ENCODE results near the gene ST7. TPM values are rescaled to one million over a fixed set of nuclear protein-coding genes. Genes with fewer than 3 reads are reported as not detected.

The ST7 gene
- total and polyA plus RNA-seq, 8 donors: 7.5 to 49.0 (median 16.1) TPM

DNA sequence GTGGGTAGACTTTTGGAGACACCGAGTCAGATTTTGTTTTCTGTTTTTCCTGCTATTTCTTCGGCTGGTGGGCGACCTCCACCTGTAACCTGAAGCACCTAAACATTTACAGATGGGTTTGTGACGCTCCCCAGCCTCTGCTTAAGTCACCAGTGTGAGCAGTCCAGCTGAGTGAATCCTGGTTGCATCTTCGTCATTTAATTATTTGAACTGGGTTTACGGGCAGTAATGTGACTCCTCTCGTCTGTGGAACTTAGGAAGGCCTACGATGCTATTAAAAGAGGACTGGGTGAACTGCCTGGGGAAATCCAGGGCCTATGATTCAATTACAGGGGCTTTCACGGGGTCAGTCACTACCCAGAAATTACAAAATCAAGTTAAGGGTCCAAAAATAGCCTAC, 317.1 kb downstream of the ST7 start:
- Histone ChIP-seq H3K27me3 (peaks cover 0 to 8% (median 0%) of the 10 kb centered on the region in 3 donors), H3K4me1 (no peaks in the 10 kb centered on the region), H3K4me3 (no peak overlapping the region), H3K27ac (no peak overlapping the region), H3K36me3 (no peaks in the 10 kb centered on the region), H3K9me3 (peaks cover 0 to 7% (median 0%) of the 10 kb centered on the region in 4 donors)
- TF ChIP-seq, protein P1, sequence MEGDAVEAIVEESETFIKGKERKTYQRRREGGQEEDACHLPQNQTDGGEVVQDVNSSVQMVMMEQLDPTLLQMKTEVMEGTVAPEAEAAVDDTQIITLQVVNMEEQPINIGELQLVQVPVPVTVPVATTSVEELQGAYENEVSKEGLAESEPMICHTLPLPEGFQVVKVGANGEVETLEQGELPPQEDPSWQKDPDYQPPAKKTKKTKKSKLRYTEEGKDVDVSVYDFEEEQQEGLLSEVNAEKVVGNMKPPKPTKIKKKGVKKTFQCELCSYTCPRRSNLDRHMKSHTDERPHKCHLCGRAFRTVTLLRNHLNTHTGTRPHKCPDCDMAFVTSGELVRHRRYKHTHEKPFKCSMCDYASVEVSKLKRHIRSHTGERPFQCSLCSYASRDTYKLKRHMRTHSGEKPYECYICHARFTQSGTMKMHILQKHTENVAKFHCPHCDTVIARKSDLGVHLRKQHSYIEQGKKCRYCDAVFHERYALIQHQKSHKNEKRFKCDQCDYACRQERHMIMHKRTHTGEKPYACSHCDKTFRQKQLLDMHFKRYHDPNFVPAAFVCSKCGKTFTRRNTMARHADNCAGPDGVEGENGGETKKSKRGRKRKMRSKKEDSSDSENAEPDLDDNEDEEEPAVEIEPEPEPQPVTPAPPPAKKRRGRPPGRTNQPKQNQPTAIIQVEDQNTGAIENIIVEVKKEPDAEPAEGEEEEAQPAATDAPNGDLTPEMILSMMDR (IDR thresholded peaks at IDR 0.05): no peak
- TF ChIP-seq POLR2A (IDR thresholded peaks at IDR 0.05) (no peak), EP300 (IDR thresholded peaks at IDR 0.05) (no peak), POLR2AphosphoS5 (IDR thresholded peaks at IDR 0.05) (no peak)
- no peak for DNase-seq
- intact Hi-C loops (cut with DNase I; ENCODE audit: low total_unique reads): no loop called here
- WGBS, 5 donors: 69 to 79% (median 74%) methylated on average over 9 of the region's 9 CpGs

DNA sequence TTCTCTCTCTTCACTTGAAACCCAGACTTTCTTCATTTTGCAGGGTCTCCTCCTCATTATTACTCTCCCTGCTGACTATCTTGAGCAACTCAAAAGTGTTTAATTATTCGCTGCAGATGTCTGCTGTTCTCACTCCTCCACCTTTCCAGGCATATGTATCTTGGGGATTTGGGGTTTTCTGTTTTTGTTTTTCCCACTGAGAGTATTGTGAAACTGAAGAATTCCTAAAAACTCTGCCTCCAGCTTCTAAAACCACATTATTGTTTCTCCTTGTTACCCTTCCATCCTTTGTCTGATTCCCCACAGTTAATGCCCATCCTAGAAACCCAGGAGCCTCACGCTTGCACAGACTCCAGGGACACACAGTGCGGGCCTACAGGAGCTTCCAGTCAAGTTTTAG, 318.3 kb downstream of the ST7 start:
- Histone ChIP-seq H3K27me3 (peaks cover 0 to 8% (median 0%) of the 10 kb centered on the region in 3 donors), H3K9me3 (no peaks in the 10 kb centered on the region), H3K4me3 (no peak overlapping the region), H3K27ac (no peak overlapping the region), H3K36me3 (no peaks in the 10 kb centered on the region), H3K4me1 (no peaks in the 10 kb centered on the region)
- intact Hi-C loops (cut with DNase I; ENCODE audit: low total_unique reads): no loop called here
- no peak for DNase-seq
- 80 to 93% (median 89%) methylated on average over 3 of the region's 3 CpGs for WGBS, 5 donors
- TF ChIP-seq, protein P1 (IDR thresholded peaks at IDR 0.05): no peak
- TF ChIP-seq EP300 (IDR thresholded peaks at IDR 0.05) (no peak), POLR2A (IDR thresholded peaks at IDR 0.05) (no peak), POLR2AphosphoS5 (IDR thresholded peaks at IDR 0.05) (no peak)

DNA sequence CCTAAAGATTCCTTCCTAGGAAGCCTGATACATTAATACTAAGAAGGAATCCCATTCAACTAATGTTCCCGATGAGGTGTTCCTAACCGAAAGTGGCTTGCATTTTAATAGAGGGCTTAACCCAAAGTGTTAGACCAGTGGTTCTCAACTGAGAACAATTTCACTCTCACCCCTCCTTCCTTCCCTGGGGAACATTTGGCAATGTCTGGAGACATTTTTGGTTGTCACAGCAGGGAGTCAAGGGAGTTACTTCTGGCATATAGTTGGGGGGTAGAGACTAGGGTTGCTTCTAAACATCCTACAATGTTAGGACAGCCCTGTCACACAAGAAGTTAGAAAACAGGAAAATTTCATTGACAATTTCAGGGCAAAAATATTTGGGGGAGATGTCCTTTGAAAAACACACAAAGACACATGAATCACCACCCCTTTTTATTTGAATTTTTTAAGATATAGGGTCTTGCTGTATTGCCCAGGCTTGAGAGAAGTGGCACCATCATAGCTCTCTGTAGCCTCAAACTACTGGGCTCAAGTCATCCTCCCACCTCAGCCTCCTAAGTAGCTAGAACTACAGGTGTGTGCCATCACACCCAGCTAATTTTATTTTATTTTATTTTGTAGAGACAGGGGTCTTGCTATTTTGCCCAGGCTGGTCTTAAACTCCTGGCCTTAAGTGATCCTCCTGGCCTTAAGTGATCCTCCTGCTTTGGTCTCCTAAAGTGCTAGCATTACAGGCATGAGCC, 318.9 kb downstream of the ST7 start:
- no peak for DNase-seq
- TF ChIP-seq EP300 (IDR thresholded peaks at IDR 0.05): no peak
- Histone ChIP-seq H3K27me3 (peaks cover 0 to 8% (median 0%) of the 10 kb centered on the region in 3 donors), H3K4me1 (no peaks in the 10 kb centered on the region), H3K27ac (no peak overlapping the region), H3K4me3 (no peak overlapping the region), H3K9me3 (no peaks in the 10 kb centered on the region), H3K36me3 (no peaks in the 10 kb centered on the region)
- intact Hi-C loops (cut with DNase I; ENCODE audit: low total_unique reads): no loop called here
- WGBS, 5 donors: 89 to 96% (median 93%) methylated on average over 2 of the region's 2 CpGs

- H3K4me1 ChIP-seq: no peaks in the 10 kb centered on the region
- DNase-seq: no peak
- H3K4me3 ChIP-seq: no peak overlapping the region
- WGBS, 5 donors: 59 to 75% (median 60%) methylated on average over 2 of the region's 2 CpGs
- H3K27ac ChIP-seq: no peak overlapping the region
- intact Hi-C loops (cut with DNase I; ENCODE audit: low total_unique reads): no loop called here
- no peaks in the 10 kb centered on the region for H3K36me3 ChIP-seq
- TF ChIP-seq POLR2AphosphoS5 (IDR thresholded peaks at IDR 0.05): no peak
- TF ChIP-seq POLR2A (IDR thresholded peaks at IDR 0.05): no peak
- TF ChIP-seq, protein P1 (IDR thresholded peaks at IDR 0.05): no peak
- no peak for TF ChIP-seq EP300 (IDR thresholded peaks at IDR 0.05)
- no peaks in the 10 kb centered on the region for H3K9me3 ChIP-seq
- peaks cover 0 to 8% (median 0%) of the 10 kb centered on the region in 3 donors for H3K27me3 ChIP-seq
Observed at GRCh38 chr7:117273325-117273724, 320.0 kb downstream of the ST7 start.

DNA sequence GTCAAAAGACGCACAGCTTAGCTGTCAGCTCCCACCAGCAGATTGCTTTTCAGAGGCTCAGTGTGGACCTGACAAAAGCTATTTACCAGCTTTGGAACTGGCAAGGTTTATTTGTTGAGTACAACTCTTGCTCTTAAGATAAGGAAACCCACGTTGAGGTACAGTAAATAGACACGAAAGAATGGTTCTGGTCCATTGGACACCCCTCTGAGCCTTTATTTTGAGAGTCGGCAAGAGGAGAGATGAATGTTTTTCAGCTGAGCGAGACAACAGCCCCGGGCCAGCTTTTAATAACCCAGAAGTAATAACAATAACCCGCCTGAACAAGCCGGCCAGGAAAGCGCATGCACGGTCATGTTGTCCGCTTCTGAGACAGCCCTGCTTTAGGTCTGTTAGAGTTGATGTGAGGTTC, 320.5 kb downstream of the ST7 start:
- TF ChIP-seq, protein P1 (IDR thresholded peaks at IDR 0.05): no peak
- TF ChIP-seq POLR2A (IDR thresholded peaks at IDR 0.05) (no peak), POLR2AphosphoS5 (IDR thresholded peaks at IDR 0.05) (no peak), EP300 (IDR thresholded peaks at IDR 0.05) (no peak)
- WGBS, 5 donors: 56 to 65% (median 61%) methylated on average over 11 of the region's 11 CpGs
- Histone ChIP-seq H3K27me3 (peaks cover 0 to 8% (median 0%) of the 10 kb centered on the region in 3 donors), H3K4me3 (no peak overlapping the region), H3K27ac (no peak overlapping the region), H3K9me3 (no peaks in the 10 kb centered on the region), H3K4me1 (no peaks in the 10 kb centered on the region), H3K36me3 (no peaks in the 10 kb centered on the region)
- intact Hi-C loops (cut with DNase I; ENCODE audit: low total_unique reads): no loop called here
- DNase-seq: peak in 1 of 2 donors; percentile 30
